Glomerular visceral epithelial cell (primary cell): Measurements from ENCODE around the gene DIP2A.
A peak's percentile ranks its signal among the peaks of the same experiment; 100 is the strongest.

Source experiments
- DNase-seq: peaks from one replicate; pipeline ENCODE4 v3.0.0-alpha.2; 2016; ENCODE audit errors: extremely low spot score

Gene DIP2A

GRCh38 chr21:46597031-46597430 is 138.3 kb downstream of the DIP2A start:
- no peak for DNase-seq

DNA sequence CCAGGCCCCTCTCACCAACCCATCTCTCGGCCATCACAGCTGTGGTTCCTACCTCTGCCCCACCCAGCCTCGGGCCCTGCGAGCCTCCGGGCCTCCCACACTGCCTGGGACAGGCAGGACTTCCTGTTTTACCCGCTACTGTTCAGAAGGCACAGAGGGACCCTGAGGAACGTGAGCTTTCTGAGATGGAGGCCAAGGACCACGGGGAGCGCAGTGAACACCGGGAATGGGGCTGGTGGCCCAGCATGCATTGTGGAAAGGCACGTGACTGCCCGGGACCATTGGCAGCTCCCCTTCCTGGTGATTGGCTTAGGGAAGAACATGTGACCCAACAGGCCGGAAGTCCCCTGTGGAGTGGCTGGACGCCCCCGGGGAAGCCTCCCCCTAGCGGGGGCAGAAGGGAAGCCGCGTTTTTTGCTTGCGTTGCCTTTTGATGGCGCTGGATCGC is 139.2 kb downstream of the DIP2A start:
- no peak for DNase-seq

DNA sequence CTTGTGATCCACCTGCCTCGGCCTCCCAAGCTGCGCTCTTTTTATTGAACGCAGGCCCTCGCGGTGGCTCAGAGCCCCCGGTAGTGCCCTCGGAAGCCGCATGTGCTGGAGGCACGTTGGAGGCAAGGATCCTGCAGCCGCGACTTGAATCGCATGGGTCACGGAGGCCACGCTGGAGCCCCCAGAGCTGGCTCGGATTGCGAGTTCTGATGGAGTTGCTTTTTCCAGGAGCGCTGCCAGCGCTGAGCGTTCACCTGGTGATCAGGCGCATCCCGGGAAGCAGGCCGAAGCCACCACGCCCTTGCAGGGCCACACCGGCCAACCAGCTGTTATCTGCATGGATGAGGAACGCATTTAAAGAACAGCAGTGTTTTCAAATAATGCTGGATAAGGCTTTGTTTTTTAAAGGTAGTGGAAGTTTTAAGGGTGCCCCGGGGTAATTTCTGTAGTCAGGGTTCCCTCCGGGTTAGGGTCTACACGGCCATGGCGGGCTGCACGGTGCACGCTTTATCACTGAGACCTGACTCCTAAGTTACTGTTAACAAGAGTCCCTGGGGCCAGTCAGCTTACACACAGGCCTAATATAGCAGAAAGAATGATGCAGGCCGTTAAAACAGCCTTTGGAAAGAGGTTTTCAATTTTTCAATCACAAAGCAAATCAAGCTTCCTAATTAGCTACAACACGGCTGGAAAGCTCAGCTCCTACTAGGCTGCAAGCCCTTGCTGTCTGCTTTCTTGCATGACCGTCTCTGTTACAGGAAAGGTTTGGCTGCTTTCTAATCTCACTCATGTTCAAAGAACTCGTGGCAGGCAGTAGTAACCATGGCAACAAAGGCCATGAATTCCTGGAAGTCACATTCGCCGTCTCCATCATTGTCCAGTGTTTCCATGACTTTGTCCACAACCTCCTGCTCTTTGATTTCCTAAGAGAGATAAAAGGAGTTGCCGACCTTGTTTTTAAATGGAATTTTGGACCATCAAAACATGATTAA is 140.2 kb downstream of the DIP2A start:
- peak; percentile 63 for DNase-seq

GRCh38 chr21:46600305-46600704 is 141.6 kb downstream of the DIP2A start:
- no peak for DNase-seq

- DNase-seq = no peak
Observed at GRCh38 chr21:46600978-46601377, 142.3 kb downstream of the DIP2A start.

GRCh38 chr21:46603228-46603627 is 144.5 kb downstream of the DIP2A start:
- DNase-seq = no peak

- no peak for DNase-seq
Observed at GRCh38 chr21:46604329-46604974, 145.8 kb downstream of the DIP2A start.

GRCh38 chr21:46604975-46605766 is 146.5 kb downstream of the DIP2A start, which contains the start of gene S100B:
Gene S100B, minus strand, starts transcription at chr21:46605082. Its CDS starts 2,667 bp downstream, at chr21:46602415.
- DNase-seq = no peak

GRCh38 chr21:46605767-46606426 is 147.2 kb downstream of the DIP2A start:
- no peak for DNase-seq

GRCh38 chr21:46606427-46606813 is 147.7 kb downstream of the DIP2A start:
- no peak for DNase-seq

DNA sequence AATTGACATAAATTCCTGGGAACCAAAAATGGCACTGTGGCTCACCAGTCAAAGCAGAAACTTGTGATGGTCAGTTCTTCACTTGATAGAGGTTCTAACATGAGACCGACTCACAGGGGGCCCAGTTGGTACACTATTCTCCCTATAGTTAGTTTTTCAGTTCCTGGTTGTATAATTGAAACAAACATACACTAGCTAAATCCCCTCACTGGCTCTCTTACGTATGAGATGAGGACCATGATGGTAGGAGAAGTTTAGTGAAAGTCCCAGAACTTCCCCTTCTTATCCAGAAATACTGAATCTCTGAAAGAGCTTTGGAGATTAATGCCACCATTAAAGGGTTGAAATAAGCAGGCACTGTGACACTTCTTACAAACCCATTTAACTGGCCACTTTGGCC is 148.9 kb downstream of the DIP2A start:
- no peak for DNase-seq

DNA sequence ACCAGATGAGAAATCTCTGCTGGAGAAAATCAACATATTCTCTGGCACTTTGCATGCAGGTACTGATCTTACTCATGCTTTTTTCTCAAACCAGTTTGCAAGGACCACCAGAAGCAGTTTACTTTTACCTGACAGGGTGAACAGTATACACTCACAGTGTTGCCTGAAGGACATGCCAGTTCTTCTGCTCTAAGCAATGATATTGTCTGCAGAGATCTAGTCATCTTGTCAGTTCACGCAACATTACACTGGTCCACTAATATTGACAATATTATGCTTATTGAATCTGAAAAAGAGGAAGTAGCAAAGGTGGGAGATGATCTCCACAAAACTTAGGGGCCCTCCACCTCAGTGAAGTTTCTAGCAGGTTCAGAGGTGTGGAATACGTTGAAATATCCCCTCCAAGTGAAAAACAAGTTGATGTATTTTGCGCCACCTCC is 150.0 kb downstream of the DIP2A start:
- DNase-seq = no peak

- no peak for DNase-seq
Observed at GRCh38 chr21:46610018-46610701, 151.5 kb downstream of the DIP2A start.

DNA sequence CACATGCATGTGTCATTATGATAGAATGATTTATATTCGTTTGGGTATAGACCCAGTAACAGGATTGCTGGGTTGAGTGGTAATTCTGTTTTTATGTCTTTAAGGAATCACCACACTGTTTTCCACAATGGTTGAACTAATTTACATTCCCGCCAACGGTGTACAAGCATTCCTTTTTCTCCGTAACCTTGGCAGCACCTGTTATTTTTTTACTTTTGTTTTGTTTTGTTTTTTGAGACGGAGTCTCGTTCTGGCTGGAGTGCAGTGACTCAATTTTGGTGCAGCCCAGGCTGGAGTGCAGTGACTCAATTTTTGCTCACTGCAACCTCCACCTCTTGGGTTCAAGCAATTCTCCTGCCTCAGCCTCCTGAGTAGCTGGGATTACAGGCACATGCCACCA is 154.7 kb downstream of the DIP2A start:
- DNase-seq = no peak

DNA sequence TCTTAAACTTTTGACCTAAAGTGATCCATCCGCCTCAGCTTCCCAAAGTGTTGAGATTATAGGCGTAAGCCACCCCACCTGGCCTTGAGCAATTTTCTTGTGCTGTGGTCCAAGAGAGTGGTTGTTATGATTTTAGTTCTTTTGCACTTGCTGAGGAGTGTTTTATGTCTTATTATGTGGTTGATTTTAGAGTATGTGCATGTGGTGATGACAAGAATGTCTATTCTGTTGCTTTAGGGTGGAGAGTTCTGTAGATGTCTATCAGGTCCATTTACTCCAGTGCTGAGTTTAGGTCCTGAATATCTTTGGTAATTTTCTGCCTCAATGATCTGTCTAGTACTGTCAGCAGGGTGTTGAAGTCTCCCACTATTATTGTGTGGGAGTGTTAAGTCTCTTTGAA is 157.4 kb downstream of the DIP2A start:
- DNase-seq = no peak

DNA sequence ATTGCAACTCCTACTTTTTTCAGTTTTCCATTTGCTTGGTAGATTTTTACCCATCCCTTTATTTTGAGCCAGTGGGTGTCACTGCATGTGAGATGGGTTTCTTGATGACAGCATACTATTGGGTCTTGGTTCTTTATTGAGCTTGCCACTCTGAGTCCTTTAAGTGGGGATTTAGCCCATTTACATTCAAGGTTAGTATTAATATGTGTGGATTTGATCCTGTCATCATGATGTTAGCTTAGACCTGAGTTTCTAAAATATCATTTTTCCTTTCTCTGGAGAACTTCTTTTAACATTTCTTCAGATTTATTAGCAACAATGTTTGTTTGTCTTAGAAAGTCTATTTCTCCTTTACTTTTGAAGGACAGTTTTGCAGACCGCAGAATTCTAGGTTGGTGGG is 158.0 kb downstream of the DIP2A start:
- no peak for DNase-seq

DNA sequence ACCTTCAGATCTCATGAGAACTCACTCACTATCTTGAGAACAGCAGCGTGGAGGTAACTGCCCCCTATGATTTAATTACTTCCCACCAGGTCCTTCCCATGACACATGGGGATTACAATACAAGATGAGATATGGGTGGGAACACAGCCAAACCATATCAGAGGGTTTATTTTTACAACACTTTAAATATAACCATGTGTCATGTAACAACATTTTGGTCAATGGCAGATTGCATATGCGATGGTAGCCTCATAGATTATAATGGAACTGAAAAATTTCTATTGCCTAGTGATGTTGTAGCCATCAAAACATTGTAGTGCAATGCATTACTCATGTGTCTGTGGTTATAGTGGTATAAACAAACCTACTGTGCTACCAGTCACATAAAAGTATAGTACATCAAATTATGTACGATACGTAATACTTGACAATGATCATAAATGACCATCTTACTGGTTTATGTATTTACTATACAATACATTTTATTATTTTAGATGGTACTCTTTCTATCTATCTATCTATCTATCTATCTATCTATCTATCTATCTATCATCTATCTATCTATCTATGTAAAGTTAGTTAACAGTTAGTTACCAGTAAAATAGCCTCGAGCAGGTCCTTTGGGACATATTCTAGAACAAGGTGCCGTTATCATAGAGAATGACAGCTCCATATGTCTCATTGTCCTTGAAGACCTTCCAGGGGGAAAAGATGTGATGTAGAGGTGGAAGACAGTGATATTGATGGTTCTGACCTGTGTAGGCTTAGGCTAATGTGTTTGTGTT is 158.8 kb downstream of the DIP2A start:
- DNase-seq = no peak

GRCh38 chr21:46618738-46619379 is 160.2 kb downstream of the DIP2A start:
- no peak for DNase-seq
